Cortex of kidney (tissue), 1 donor: Measurements from ENCODE around the gene ZCCHC8.
"Not testable (repeated sequence)": the region's sequence is repeated elsewhere in the genome, so short reads cannot be mapped to it uniquely, and the experiment has no call there.

ENCODE experiments used
- DNase-seq: peaks from one replicate; lab custom pipeline; 2025; lab: John Stamatoyannopoulos, UW

ZCCHC8 gene

DNA sequence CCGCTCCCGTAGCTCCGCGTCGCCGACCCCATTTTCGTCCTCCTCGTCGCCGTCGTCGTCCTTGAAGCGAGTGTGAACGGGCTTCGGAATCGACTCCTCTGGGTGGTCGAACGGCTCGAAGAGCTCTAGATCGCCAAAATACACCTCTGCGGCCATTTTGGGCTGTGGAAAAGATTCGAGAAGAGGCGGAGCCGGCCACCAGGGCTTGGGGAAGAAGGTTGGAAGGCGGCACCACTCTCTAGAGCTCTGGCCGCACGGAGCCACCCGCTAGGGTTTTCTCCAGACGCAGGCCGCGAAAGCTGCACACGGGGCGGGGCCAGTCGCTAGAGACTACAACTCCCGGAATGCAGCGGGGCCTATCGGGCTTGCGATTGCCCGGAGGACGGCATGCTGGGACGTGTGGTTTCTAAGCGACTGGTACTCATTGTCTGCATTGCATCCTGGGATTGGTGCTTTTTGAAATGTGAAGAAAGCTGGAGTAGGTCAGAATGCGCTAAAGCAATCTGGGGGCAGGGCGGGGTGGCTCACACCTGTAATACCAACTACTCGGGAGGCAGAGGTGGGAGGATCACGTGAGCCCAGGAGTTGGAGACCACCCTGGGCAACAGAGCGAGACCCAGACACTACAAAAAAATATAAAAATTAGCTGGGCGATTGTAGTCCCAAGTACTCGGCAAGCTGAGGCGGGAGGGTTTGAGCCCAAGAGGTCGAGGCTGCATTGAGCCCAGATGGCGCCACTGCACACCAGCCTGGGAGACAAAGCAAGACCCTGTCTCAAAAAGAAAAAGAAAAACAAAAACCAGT is at the start of gene ZCCHC8:
ZCCHC8 (minus strand) TSS at position 248 of the 804 bp plus-strand sequence; CDS start at position 156, 92 bp downstream.
- peak; percentile 19 for DNase-seq

DNA sequence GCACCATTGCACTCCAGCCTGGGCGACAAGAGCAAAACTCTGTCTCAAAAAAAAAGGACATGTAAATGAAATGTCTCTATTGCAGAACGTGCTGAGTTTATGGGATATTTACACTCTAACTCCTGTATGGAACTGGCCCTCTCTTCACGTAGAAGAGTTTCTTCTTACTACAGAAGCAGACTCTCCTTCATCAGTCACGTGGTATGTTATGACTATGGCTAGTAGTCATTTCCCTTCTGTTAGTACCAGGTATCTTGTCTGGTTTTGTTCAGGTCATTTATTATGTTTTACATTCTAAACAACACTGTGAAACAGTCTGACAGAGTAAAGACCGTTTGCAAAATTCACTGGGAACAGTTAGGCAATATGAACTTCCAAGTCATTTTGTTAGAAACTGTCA is 46.6 kb upstream of the ZCCHC8 start:
- no peak for DNase-seq

DNA sequence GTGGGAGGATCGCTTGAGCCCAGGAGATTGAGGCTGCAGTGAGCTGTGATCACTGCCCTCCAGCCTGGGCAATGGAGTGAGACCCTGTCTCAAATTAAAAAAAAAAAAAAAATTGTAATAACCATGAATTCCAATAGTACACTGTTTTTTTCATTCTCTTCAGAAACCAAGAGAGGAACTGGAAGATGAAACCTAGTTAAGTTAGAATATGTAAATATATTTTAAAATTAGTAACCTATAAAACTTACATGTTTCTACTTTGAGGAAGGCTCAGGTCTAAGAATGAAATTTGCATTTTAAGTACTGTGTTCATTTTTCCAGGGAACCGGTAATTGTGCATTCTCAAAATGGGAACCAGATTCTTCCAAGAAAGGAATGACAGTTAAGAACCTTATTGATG is 45.1 kb upstream of the ZCCHC8 start:
- DNase-seq: no peak

GRCh38 chr12:122544537-122544936 is 43.8 kb upstream of the ZCCHC8 start:
- DNase-seq: no peak

DNA sequence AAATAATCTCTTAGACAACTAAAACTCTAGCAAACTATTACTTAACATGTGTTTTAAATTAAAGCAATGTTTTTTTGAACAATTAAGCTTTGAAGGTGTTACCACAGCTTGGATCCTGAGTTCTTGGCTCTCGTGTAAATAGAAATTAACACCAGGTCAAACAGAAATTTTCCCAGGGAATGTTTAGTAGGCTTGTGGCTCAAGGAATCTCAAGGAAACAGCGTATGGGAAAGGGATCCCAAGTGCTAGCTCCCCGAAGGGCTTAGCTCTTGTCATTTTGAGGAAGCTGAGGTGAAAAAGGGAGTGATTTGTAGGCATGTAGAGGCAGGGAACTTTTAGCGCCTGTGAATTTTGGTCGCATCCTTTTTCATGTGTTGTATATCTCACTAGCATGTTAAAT is 37.8 kb upstream of the ZCCHC8 start:
- DNase-seq: no peak

- no peak for DNase-seq
These were observed 36.3 kb upstream of the ZCCHC8 start for GRCh38 chr12:122537021-122537420.

GRCh38 chr12:122533856-122534255 is 33.1 kb upstream of the ZCCHC8 start:
- DNase-seq: no peak

GRCh38 chr12:122528992-122529391 is 28.3 kb upstream of the ZCCHC8 start:
- no peak for DNase-seq

- DNase-seq: no peak
These were observed 27.9 kb upstream of the ZCCHC8 start for GRCh38 chr12:122528582-122528981.

DNA sequence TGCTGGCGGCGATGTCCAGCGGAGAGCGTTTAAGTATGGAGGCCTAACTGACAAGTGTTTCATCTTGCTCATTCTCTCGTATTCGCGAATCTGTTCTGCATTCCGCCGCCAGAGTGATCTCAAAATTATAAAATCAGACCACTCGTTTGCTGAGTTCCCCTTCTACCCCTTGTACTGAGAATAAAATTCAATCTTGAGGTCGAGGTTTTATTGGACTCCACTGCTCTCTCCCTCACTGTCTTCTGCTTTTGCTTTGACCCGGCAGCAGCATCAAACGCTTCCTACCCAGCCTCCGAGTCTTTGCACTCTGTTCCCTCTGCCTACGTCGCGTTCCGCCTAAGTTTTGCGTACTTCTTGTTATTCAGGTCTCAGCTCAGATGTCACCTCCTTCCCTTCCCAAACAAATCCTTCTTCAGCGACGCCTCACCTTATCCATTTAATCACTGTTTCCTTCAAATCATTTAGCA is 26.8 kb upstream of the ZCCHC8 start:
- DNase-seq: no peak

GRCh38 chr12:122526683-122527477 is 26.1 kb upstream of the ZCCHC8 start, which contains the start of the genes KNTC1 and RSRC2:
Gene KNTC1, plus strand, starts transcription at chr12:122527249. Its CDS starts 2,815 bp downstream, at chr12:122530064.
Gene RSRC2, minus strand, starts transcription at chr12:122526936. Its CDS starts 83 bp downstream, at chr12:122526853.
- DNase-seq: peak; percentile 31

GRCh38 chr12:122523846-122524718 is 23.4 kb upstream of the ZCCHC8 start:
- DNase-seq: no peak

DNA sequence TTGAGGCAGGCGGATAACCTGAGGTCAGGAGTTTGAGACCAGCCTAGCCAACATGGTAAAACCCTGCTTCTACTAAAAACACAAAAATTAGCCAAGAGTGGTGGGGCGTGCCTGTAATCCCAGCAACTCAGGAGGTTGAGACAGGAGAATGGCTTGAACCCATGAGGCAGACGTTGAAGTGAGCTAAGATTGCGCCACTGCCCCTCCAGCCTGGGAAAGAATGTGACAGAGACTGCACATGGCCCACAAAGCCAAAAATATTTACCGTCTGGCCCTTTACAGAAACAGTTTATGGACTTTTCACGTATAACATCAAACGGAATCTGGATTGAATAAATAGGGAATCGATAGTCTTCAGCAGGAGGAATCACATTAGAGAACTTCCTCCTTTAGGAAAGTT is 22.5 kb upstream of the ZCCHC8 start:
- DNase-seq: no peak

GRCh38 chr12:122520676-122521075 is 19.9 kb upstream of the ZCCHC8 start:
- no peak for DNase-seq

GRCh38 chr12:122519418-122519817 is 18.7 kb upstream of the ZCCHC8 start:
- no peak for DNase-seq

DNA sequence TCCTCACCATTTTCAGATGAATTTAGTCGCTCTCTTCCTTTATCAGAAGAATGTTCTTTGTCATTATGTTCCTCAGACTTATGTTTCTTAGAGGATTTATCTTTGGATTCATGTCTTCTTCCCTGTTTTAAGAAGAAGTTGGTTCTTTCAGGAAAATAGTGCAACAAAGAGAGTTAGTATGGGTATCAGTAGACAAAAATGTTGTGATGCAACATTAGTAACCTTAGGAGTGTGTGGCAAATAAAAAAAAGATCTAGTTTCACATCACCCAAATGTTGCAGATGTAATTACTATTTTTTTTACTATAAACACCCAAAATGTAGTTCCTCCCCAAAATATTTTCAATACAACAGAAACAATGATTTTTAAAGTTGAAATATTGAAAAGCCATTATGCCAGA is 18.2 kb upstream of the ZCCHC8 start:
- DNase-seq: no peak

- no peak for DNase-seq
These were observed 17.1 kb upstream of the ZCCHC8 start for GRCh38 chr12:122517877-122518276.

DNA sequence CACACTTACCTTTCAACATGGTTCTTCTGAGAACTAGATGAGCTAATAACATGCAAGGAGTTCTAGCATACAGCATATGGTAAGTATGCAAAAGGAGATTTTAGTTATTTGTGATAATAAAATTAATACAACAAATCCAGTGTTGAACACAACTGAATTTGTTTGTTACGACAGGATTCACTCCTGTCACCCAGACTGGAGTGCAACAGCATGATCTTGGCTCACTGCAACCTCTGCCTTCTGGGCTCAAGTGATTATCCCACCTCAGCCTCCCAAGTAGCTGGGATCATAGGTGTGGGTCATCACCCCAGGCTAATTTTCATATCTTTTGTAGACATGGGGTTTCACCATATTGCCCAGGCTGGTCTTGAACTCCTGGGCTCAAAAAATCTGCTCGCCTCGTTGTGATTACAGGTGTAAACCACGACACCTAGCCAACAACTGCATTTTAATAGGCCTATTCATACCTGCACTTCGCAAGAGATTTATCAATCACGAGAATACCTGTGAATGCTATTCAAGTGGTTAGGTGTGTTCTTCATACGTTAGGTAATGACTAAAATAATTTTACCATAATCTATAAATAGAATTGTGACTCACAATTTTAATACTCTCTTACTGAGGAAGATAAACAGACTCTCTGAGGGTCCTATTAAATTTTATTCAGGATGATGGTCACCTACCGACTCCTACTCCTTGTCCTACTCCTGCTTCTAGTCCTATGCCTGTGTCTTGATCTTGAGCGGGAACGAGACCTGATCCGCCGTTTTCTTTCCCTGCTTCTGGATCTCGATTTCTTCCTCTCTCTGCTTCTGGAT is 16.0 kb upstream of the ZCCHC8 start:
- DNase-seq: no peak

DNA sequence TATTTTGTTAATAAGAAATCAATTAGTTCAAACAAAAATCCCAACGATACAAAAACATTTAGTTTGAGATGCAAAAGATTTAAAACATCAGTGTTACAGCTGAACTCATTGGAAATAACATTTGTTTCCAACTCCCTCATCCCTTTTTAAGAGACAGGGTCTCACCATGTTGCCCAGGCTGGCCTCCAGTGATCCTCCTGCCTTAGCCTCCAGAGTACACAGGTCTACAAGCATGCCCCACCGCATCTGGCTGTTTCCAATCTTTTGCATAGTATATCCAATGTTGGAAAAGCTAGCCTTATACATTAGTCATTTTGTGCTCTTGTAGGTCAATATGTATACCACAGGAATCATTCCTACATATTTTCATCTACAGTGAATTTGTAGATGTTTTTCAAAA is 14.5 kb upstream of the ZCCHC8 start:
- no peak for DNase-seq

DNA sequence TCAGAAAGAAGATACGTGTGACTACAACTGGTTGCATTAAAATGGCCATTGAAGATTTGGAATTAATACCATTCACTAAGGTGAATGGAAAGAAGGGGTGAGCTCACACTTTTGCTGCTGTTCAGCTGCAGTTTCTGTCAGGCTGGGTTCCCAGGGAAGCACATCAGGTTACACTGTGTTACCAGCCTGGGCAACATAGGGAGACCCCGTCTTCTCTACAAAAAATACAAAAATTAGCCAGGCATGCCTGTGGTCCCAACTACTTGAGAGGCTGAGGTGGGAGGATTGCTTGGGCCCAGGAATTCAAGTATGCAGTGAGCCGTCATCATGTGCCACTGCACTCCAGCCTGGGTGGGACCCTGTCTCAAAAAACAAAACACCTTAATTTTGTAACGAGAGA is 12.9 kb upstream of the ZCCHC8 start:
- DNase-seq: no peak

DNA sequence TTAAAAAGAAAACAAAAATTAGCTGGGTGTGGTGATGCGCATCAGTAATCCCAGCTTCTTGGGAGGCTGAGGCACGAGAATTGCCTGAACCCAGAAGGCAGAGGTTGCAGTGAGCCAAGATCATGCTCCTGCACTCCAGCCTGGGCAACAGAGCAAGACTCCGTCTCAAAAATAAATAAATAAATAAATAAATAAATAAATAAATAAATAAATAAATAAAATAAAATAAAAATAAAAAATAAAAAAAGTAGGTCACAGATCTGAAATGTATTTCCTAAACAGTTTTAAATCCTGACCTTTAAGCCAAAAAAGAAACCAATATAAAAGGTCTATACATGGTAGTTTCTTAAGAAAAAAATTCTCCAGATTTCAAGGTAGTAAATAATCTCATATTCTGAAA is 12.3 kb upstream of the ZCCHC8 start:
- DNase-seq: not testable (repeated sequence)
